HCEC 1CT (cell line): ENCODE results near the gene DUSP11.
"Not testable (repeated sequence)": the region's sequence is repeated elsewhere in the genome, so short reads cannot be mapped to it uniquely, and the experiment has no call there.

Source experiments
- DNase-seq: peaks from one replicate; pipeline ENCODE4 v3.0.0-alpha.2; 2017

The DUSP11 gene

DNA sequence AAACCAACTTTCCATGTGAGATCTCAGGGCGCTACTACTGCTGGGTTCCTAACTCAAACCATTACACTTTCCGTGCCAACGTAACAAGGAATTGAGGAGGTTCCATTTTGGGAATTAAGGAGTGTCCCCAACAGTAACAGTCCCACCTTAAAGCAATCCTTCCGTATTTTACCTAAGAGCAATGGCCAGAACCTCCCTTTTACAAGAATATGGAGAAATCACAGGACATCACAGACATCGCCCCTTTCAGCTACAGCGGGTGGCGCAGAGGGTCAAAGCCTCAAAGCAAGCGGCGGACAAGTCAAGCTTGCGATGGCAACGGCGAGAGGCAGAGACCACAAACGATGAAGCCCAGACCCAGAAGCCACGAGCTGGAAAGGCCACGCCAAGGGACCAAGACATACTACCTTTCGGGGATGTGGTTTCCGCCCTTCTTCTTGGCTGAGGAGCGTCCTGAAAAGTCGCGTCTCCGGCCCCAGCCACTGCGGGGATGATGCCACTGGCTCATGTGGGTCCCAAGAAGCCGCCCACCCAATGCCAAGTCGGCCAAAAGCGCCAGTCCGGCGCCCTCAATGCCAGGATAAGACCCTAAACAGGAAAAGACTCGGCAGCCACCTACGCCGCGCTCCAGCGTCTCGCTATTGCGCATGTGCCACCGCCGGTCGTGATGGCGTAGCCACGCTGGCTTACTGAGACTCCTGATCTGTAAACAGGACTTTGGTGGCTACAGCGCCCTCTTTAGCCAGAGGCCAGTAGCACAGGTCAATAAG, at the start of gene DUSP11:
DUSP11 (minus strand) TSS at position 637 of the 770 bp plus-strand sequence; CDS start at position 508, 129 bp downstream.
- DNase-seq, result peak; percentile 84

DNA sequence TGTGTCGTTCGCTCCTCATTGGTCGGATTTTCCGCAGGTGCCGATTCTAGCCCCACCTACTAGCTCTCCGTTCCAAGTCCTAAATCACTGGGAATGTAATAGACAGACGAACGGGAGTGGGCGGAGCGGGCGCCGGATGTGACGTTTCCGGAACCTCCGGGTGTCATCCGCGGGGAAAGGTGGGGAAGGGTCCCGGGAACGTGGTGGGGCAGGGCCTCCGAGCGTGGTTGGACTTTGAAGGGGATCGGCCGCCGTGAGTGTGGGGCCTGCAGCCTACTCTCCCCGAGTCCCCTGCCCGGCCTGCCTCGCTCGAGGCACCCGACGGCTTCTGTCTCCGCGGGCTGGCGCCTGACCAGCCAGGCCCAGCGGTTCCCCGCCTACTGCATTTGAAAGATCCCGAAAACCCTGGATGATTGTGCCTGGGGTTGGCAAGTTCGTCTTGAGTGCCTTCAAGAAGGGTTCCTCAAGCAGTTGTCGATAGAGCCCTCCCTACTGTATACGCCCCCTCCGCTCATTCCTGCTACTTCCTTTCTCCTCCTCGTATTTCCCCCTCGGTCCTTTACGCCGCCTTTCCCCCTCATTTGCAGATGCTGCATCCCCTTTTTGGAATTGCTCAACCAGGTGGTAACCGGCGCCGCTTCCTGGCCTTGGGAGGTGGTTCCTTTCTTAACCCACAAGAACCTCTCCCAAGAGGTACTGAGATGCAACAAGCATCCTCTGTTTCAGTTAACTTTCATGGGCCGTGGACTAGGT, 49.1 kb upstream of the DUSP11 start, which contains the start of gene STAMBP:
STAMBP (plus strand) TSS at position 144 of the 753 bp plus-strand sequence. CDS start 1,896 bp downstream, outside the sequence.
- DNase-seq, result peak; percentile 96

DNA sequence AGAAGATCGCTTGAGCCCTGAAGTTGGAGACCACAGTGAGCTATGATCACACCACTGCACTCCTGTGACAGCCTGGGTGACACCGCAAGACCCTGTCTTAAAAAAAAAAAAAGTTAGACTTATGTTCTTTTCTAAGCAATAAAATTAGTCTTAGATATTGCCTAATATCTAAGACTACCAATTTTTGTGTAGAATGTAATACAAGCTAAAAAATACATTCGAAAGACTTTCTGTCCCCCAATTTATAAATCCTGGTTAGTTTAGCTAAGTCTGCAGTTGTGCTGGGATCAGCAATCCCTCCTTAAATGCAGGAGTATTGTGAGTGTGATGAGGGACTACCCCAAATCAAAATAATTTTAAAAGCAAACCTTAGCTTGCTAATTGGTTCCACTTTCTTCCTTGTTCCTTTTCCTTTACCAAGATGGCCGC, 48.5 kb upstream of the DUSP11 start:
- DNase-seq, result no peak

- no peak for DNase-seq
These were observed 47.9 kb upstream of the DUSP11 start for GRCh38 chr2:73827660-73828388.

GRCh38 chr2:73827018-73827417, 47.1 kb upstream of the DUSP11 start:
- peak; percentile 53 for DNase-seq

DNA sequence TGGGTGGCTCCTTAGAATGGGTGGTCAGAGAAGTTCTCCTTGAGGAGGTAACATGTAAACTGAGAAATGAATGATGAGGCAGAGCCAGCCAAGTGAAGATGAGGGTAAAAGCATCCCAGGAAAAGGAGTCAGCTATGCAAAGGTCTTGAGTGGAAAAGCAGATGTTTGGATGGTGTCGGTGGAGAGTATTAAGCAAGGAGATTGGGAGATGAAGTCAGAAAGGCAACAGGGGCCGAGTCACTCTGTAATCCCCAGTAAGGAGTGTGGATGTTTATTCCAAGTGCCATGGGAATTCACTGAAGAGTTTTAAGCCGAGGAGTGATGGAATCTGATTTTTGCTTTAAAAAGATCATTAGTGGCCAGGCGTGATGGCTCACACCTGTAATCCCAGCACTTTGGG, 45.5 kb upstream of the DUSP11 start:
- no peak for DNase-seq

GRCh38 chr2:73823916-73824523, 44.1 kb upstream of the DUSP11 start:
- peak; percentile 65 for DNase-seq

- no peak for DNase-seq
These were observed 43.5 kb upstream of the DUSP11 start for GRCh38 chr2:73823416-73823815.

DNA sequence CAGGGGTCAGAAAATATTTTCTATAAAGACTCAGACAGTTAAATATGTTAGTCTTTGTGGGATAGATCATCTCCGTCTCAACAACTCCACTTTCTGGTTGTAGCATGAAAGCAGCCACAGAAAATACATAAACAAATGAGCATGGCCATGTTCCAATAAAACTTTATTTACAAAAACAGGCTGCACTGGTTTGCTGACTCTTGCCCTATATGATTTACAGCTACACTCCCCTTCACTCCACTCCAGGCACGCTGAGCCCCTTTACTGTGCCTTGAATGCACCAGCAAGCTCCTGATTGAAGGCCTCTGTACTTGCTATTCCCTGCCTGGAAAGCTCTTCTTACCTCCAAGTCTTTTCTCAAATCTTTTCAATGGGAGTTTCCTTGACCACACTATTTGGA, 43.1 kb upstream of the DUSP11 start:
- DNase-seq, result no peak

DNA sequence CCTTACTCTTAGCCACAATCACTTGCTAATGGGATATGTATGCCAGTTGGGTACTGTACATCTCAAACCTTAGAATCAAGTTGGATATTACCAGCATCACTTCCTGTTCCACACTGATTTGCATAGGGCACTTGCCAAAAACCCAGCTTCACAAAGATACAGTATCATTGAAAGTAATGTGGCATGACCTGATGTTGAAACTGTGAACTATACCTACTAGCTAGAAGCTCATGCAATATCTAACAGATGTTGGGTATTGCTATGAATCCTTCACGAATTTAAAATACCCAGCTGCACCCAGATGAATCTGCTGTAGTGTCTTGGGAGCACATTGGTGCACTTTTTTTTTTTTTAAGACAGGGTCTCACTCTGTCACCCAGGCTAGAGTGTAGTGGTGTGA, 42.4 kb upstream of the DUSP11 start:
- DNase-seq, result no peak

GRCh38 chr2:73821669-73822068, 41.8 kb upstream of the DUSP11 start:
- DNase-seq, result no peak

DNA sequence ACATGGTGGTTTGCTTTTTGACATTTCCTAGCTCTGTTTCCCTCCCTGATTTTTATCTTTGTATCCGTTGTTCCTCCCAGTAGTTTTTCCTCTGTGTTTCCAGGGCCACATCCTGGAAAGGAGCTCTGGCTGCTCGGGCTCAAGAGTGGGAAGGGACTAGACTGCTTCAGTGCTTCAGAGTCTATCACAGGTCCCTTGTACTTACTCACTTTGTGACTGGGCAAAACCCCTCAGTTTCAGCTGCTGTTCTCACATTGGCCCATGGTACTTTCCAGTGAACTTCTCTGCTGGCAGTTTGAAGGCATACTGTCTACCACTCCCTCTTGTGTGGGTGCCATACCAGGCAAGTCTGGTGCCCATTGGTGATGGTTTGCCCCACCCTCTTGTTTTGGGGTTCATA, 41.3 kb upstream of the DUSP11 start:
- no peak for DNase-seq

GRCh38 chr2:73818296-73818695, 38.4 kb upstream of the DUSP11 start:
- DNase-seq, result no peak

GRCh38 chr2:73812635-73813034, 32.7 kb upstream of the DUSP11 start:
- no peak for DNase-seq

DNA sequence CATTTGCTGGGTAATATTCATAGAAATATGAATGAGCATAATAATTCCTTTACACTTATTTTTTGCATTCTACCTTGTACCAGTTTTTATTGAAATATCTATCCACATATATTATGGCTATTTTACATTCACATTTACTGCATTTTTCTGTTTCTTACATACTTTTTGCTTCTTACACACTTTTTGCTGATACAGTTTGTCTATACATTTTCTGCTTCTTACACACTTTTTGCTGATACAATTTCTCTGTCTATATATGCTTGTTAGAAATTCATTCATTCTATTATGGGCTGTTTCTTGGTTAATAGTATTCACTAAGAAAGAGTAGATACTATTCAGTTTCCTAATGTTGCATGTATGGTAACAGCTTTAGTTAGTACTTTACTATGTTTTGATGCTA, 32.0 kb upstream of the DUSP11 start:
- no peak for DNase-seq

GRCh38 chr2:73783883-73784282, 4.0 kb upstream of the DUSP11 start, which contains the start of gene C2orf78:
Gene C2orf78 (plus strand): TSS chr2:73784183. CDS start chr2:73784310, 127 bp downstream.
- not testable (repeated sequence) for DNase-seq

DNA sequence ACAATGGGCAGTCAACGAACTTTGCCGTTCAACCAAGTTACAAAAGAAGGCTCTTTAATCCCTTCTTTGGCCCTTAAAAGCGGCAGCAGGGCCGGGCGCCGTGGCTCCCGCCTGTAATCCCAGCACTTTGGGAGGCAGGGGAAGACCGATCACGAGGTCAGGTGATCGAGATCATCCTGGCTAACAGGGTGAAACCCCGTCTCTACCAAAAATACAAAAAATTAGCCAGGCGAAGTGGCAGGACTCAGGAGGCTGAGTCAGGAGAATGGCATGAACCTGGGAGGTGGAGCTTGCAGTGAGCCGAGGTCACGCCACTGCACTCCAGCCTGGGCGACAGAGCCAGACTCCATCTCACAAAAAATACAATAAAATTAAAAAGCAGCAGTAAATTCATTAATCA, 3.5 kb upstream of the DUSP11 start:
- DNase-seq, result not testable (repeated sequence)

DNA sequence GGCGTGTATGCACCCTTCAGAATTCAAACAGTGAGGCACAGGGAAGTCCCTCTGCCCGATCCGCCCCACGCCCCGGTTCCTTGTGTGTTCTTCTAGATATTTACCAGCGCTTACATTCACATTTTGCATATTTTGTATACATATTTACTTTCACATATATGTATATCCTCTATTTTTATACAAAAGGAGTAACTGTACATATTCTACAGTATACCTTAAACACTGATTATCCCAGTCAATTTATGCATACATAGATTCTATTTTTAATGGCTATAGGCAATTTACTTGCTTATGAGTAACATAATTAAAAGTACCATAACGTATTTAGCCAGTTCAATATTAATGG, 307 bp upstream of the DUSP11 start:
- no peak for DNase-seq

GRCh38 chr2:73778867-73779466, 936 bp downstream of the DUSP11 start:
- DNase-seq, result not testable (repeated sequence)

DNA sequence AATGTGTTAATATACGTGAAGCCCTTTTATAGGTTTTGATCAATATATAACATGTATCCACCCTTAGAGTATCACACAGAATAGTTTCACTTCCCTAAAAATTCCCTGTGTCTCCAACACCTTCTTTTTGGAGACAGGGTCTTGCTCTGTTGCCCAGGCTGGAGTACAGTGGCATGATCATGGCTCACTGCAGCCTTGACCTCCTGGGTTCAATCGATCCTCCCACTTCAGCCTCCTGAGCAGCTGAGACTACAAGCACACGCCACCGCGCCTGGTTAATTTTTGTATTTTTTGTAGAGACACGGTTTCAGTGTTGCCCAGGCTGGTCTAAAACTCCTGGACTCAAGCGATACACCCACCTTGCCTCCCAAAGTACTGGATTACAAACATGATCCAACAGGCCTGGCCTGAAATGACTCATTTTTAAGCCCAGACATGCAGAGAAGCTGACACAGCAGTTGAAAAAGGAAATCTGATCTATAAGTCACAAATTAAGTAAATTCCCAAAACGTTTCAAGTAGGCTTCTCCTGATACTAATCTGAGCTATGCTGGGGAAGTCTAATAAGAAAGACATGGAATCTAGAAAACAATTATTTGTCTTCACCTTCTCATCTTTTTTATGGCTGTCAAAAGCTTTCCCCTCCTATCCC, 2.9 kb downstream of the DUSP11 start:
- peak; percentile 45 for DNase-seq

GRCh38 chr2:73776381-73776780, 3.5 kb downstream of the DUSP11 start:
- no peak for DNase-seq

DNA sequence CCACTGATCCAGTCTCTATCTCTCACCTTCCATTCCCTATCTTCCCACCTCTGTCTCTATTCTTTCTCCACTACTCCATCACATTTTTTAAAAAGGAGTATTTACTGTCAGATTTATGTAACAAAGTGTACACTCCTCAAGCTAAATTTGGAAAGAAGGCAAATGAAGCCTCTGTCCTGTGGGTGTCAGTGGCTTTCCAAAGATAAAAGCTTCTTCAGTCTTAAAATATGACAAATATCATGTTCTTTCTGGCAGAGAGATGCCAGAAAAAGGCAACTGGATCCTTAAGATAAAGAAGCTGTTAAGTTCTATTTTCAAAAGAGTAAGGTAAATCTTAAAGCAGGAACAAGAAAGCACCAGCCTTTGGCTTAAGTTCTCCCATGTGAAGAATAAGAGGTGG, 7.1 kb downstream of the DUSP11 start:
- no peak for DNase-seq
